GM12872 (cell line): ENCODE measurements around the gene DHRS3.

Experiments
- CTCF ChIP-seq: IDR thresholded peaks from 3 replicates; pipeline ENCODE4 v1.5.1; 2011; ENCODE audit warnings: low read depth, mild to moderate bottlenecking, low read length, moderate library complexity; ENCODE audit not compliant: insufficient read depth

DHRS3 gene

GRCh38 chr1:12626888-12627287, 8.9 kb upstream of the DHRS3 start:
- TF ChIP-seq CTCF: no peak

- TF ChIP-seq CTCF: no peak
These were observed 7.3 kb upstream of the DHRS3 start for GRCh38 chr1:12625276-12625675.

GRCh38 chr1:12622506-12622905, 4.5 kb upstream of the DHRS3 start:
- TF ChIP-seq CTCF: no peak

GRCh38 chr1:12621346-12622335, 3.6 kb upstream of the DHRS3 start:
- TF ChIP-seq CTCF: no peak

GRCh38 chr1:12620931-12621330, 2.9 kb upstream of the DHRS3 start:
- TF ChIP-seq CTCF: no peak

GRCh38 chr1:12620488-12620865, 2.5 kb upstream of the DHRS3 start:
- no peak for TF ChIP-seq CTCF

- peak; percentile 99 for TF ChIP-seq CTCF
These were observed 1.9 kb upstream of the DHRS3 start for GRCh38 chr1:12619792-12620487.
